ENCODE data around the gene SKA1.
"Not testable (repeated sequence)": the region's sequence is repeated elsewhere in the genome, so short reads cannot be mapped to it uniquely, and the experiment has no call there.

The SKA1 gene

DNA sequence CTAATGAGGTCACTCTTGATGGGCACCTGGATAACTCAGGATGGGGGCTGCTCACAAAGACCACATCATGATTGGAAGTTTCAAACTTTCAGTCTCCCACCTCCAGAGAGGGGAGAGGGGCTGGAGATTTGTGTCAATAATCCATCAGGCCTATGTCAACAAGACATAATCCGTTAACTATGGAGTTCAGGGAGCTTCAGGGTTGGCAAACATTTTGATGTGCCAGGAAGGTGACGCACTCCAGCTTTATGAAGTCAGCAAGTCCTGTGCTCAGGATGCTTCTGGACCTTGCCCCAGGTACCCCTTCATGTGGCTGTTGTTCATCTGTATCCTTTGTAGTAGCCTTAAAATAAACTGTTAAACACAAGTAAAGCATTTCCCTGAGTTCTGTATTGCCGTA lies 19.0 kb downstream of the SKA1 start:
- TF ChIP-seq, protein P1, sequence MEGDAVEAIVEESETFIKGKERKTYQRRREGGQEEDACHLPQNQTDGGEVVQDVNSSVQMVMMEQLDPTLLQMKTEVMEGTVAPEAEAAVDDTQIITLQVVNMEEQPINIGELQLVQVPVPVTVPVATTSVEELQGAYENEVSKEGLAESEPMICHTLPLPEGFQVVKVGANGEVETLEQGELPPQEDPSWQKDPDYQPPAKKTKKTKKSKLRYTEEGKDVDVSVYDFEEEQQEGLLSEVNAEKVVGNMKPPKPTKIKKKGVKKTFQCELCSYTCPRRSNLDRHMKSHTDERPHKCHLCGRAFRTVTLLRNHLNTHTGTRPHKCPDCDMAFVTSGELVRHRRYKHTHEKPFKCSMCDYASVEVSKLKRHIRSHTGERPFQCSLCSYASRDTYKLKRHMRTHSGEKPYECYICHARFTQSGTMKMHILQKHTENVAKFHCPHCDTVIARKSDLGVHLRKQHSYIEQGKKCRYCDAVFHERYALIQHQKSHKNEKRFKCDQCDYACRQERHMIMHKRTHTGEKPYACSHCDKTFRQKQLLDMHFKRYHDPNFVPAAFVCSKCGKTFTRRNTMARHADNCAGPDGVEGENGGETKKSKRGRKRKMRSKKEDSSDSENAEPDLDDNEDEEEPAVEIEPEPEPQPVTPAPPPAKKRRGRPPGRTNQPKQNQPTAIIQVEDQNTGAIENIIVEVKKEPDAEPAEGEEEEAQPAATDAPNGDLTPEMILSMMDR (IDR thresholded peaks at IDR 0.05), result no peak
- no peak overlapping the region for H3K27ac ChIP-seq
- no peak overlapping the region for H3K4me3 ChIP-seq
- DNase-seq (ENCODE audit: low spot score), result no peak

DNA sequence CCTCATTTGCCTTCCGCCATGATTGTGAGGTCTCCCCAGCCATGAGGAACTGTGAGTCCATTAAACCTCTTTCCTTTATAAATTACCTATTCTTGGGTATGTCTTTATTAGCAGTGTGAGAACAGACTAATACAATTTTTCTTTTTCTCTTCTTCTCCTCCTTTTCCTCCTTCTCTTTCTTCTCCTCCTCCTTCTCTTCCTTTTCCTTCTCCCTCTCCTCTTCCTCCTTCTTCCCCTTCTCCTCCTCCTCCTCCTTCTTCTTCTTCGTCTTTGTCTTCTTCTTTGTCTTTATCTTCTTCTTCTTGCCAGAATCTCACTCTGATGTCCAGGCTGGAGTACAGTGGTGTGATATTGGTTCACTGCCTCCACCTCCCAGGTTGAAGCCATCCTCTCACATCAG lies 20.2 kb downstream of the SKA1 start:
- DNase-seq (ENCODE audit: low spot score), result no peak
- TF ChIP-seq, protein P1 (IDR thresholded peaks at IDR 0.05), result no peak
- Histone ChIP-seq H3K4me3 (no peak overlapping the region), H3K27ac (no peak overlapping the region)

DNA sequence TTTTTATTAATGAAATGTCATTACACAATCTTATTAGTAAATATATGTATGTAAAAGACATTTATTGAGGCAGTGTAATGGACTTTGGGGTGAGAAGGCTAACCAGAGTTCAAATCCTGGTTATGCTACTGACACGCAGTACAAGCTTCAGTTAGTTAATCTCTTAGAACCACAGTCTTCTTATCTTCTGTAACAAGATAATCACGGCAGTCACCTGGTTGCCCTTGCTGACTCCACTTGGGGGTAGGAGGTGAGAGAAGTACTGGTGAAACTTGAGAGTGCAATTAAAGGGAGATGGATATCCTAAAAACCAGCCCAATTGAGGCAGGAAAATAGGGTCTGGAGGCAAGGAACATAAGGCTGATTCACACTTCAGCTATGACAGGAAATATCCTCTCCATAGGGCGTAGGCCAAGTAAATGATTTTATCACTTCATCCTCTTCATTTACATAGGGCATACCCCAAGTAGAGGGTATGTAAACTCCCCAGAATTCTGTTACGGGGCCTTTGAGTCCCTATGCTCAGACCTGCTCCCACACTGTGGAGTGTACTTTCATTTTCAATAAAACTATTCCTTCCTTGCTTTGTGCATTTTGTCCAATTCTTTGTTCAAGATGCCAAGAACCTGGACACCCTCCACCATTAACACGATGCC lies 21.3 kb downstream of the SKA1 start:
- no peak overlapping the region for H3K27ac ChIP-seq
- TF ChIP-seq, protein P1 (IDR thresholded peaks at IDR 0.05), result no peak
- no peak for DNase-seq (ENCODE audit: low spot score)
- no peak overlapping the region for H3K4me3 ChIP-seq

DNA sequence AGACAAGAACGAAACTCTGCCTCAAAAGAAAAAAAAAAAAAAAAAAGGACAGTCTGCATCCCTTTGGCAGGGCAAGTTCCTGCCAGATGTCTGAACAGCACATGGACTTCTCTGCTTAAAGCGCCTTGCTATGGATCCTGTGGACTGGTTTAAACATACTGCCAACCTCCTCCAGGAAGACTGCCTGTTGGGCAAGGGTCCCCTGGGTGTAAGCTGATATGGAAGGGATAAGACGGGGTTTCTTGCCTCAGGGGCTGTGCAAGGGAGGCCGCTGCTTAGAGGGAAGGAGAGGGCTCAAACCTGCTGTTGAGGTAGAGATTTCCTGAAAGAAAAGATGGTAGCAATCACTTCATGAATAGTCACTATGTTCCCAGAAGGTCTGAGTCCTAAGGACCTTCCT lies 22.2 kb downstream of the SKA1 start:
- TF ChIP-seq, protein P1 (IDR thresholded peaks at IDR 0.05), result no peak
- Histone ChIP-seq H3K4me3 (no peak overlapping the region), H3K27ac (no peak overlapping the region)
- no peak for DNase-seq (ENCODE audit: low spot score)

DNA sequence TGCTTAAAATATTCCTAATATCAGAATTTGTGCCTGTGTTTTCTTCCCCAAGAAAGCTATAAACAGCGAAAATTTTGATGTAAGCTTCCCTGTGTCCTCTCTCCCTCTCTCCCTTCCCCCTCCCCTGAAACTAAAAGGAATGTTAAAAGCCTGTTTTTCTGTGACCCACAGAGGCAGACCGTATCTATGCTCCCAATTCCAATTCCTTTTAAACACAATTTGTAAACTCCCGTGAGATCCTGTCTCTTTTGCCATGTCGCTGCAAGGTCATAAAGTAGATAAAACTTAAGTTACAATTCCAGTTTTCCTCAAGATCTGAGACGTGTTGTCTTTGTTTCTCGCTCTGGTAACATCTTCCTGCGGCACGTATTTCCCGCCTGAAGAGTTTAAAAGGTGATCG lies 23.3 kb downstream of the SKA1 start:
- TF ChIP-seq, protein P1 (IDR thresholded peaks at IDR 0.05), result no peak
- Histone ChIP-seq H3K27ac (no peak overlapping the region), H3K4me3 (no peak overlapping the region)
- no peak for DNase-seq (ENCODE audit: low spot score)

DNA sequence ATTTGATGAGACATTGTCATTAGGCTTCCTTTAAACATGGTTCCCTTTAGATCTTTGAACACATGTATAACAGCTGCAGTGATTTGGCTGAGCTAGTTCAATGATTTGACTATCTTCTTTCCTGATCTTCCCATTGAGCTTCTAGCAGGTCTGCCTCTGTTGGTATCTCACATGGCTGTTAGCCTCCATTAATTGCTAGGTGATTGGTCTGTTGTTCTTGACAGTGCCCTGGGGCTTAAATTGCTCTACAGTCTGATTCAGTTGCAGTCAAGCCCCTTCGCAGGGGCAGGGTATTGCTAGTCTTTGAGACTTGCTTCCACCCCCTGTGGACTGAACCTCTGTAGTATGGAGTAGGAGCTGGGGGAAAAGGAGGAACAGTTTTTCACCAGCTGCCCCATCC lies 24.1 kb downstream of the SKA1 start:
- TF ChIP-seq, protein P1 (IDR thresholded peaks at IDR 0.05), result no peak
- DNase-seq (ENCODE audit: low spot score), result no peak
- Histone ChIP-seq H3K4me3 (no peak overlapping the region), H3K27ac (no peak overlapping the region)

DNA sequence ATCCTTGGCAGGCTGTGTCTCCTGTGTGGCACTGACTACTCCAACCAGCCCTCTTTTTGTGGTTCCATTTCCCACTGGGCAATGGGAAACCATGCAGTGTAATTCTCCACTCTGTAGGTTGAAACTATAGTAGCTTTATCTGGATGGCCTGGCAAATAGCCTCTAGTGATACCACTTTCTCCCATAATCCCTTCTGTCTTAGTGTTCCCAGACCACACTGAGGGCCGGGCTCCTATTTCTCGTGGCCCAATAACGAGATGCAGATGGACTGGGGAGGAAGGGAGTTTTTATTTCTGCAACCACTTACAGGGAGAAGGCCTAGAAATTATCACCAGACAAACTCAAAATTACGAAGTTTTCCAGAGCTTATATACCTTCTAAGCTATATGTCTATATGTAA lies 24.7 kb downstream of the SKA1 start:
- DNase-seq (ENCODE audit: low spot score), result no peak
- Histone ChIP-seq H3K4me3 (no peak overlapping the region), H3K27ac (no peak overlapping the region)
- TF ChIP-seq, protein P1 (IDR thresholded peaks at IDR 0.05), result no peak

DNA sequence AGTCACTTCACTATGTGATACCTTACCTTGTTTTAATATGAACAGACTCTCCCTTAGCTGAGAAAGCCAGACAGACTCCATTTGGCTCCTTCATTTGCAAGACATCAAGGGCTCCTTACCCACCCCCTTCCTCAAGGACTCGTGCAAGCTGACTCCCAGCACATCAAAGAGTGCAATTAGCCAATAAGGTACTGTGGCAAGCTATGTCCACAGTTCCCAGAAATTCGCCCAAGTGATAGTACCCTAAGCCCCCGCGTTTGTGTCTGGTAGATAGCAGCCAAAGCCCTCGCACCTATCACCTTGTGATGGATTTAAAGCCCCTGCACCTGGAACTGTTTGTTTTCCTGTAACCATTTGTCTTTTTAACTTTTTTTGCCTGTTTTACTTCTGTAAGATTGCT lies 25.6 kb downstream of the SKA1 start:
- not testable (repeated sequence) for H3K27ac ChIP-seq; DNase-seq (ENCODE audit: low spot score); H3K4me3 ChIP-seq

Data from coronary artery (tissue), 2 donors.